Middle frontal gyrus (tissue), 1 donor: ENCODE results near the gene GPR141.
"Not testable (repeated sequence)": the region's sequence is repeated elsewhere in the genome, so short reads cannot be mapped to it uniquely, and the experiment has no call there.

ENCODE experiments used
- DNase-seq: peaks from one replicate; pipeline ENCODE4 v3.0.0-alpha.2; 2015; ENCODE audit warnings: low spot score; ENCODE audit errors: extremely low spot score

Gene GPR141

GRCh38 chr7:37686556-37687345 is 3.2 kb downstream of the GPR141 start:
- no peak for DNase-seq

- no peak for DNase-seq
Observed at GRCh38 chr7:37690206-37690605, 6.6 kb downstream of the GPR141 start.

- no peak for DNase-seq
Observed at GRCh38 chr7:37694208-37695094, 10.9 kb downstream of the GPR141 start.

GRCh38 chr7:37698276-37698675 is 14.7 kb downstream of the GPR141 start:
- DNase-seq, result no peak

- no peak for DNase-seq
Observed at GRCh38 chr7:37698782-37699181, 15.2 kb downstream of the GPR141 start.

GRCh38 chr7:37701769-37702168 is 18.2 kb downstream of the GPR141 start:
- DNase-seq, result no peak

- no peak for DNase-seq
Observed at GRCh38 chr7:37703361-37703760, 19.8 kb downstream of the GPR141 start.

GRCh38 chr7:37704328-37704833 is 20.8 kb downstream of the GPR141 start:
- DNase-seq, result not testable (repeated sequence)

GRCh38 chr7:37705976-37706375 is 22.4 kb downstream of the GPR141 start:
- DNase-seq, result no peak

- DNase-seq, result no peak
Observed at GRCh38 chr7:37706804-37707203, 23.2 kb downstream of the GPR141 start.

- DNase-seq, result no peak
Observed at GRCh38 chr7:37707754-37708485, 24.4 kb downstream of the GPR141 start.

GRCh38 chr7:37709631-37710509 is 26.3 kb downstream of the GPR141 start:
- DNase-seq, result no peak

- DNase-seq, result no peak
Observed at GRCh38 chr7:37713613-37714012, 30.0 kb downstream of the GPR141 start.

GRCh38 chr7:37714606-37715005 is 31.0 kb downstream of the GPR141 start:
- no peak for DNase-seq

- DNase-seq, result no peak
Observed at GRCh38 chr7:37718585-37718984, 35.0 kb downstream of the GPR141 start.

- DNase-seq, result no peak
Observed at GRCh38 chr7:37719077-37719476, 35.5 kb downstream of the GPR141 start.

- no peak for DNase-seq
Observed at GRCh38 chr7:37724732-37725131, 41.2 kb downstream of the GPR141 start.

GRCh38 chr7:37726016-37726415 is 42.5 kb downstream of the GPR141 start:
- DNase-seq, result no peak

GRCh38 chr7:37728747-37729146 is 45.2 kb downstream of the GPR141 start:
- no peak for DNase-seq

GRCh38 chr7:37729181-37729580 is 45.6 kb downstream of the GPR141 start:
- no peak for DNase-seq

- no peak for DNase-seq
Observed at GRCh38 chr7:37730501-37730900, 46.9 kb downstream of the GPR141 start.
